NB4 (cell line): Measurements from ENCODE around the gene CEP83.

ENCODE experiments used
- DNase-seq: peaks from one replicate; pipeline ENCODE4 v3.0.0; 2010; ENCODE audit warnings: low read depth
- H3K4me3 ChIP-seq: one replicate; pipeline ENCODE4 v1.5.1; 2011; ENCODE audit warnings: mild to moderate bottlenecking, low read depth, low read length, moderate library complexity
- CTCF ChIP-seq: IDR thresholded peaks from one replicate; pipeline ENCODE4 v1.5.1; 2012; ENCODE audit warnings: low read depth, low read length
- MAX ChIP-seq: IDR thresholded peaks from 2 replicates; pipeline ENCODE4 v1.6.1; 2011; ENCODE audit warnings: low read depth, low read length
- MYC ChIP-seq: IDR thresholded peaks from 2 replicates; pipeline ENCODE4 v1.6.1; 2011; ENCODE audit warnings: low read depth, low read length
- POLR2A ChIP-seq: IDR thresholded peaks from 2 replicates; pipeline ENCODE4 v1.6.1; 2011; ENCODE audit warnings: mild to moderate bottlenecking; ENCODE audit not compliant: insufficient read length; ENCODE audit errors: extremely low read depth

CEP83 gene

GRCh38 chr12:94353130-94353529, 106.5 kb downstream of the CEP83 start:
- TF ChIP-seq POLR2A (no peak), CTCF (no peak), MYC (no peak), MAX (no peak)
- no peak overlapping the region for H3K4me3 ChIP-seq
- no peak for DNase-seq

GRCh38 chr12:94340573-94340972, 119.1 kb downstream of the CEP83 start:
- no peak for DNase-seq
- TF ChIP-seq CTCF, result no peak
- TF ChIP-seq MYC, result no peak
- TF ChIP-seq POLR2A, result no peak
- no peak for TF ChIP-seq MAX
- no peak overlapping the region for H3K4me3 ChIP-seq

- H3K4me3 ChIP-seq, result no peak overlapping the region
- no peak for DNase-seq
- TF ChIP-seq POLR2A, result no peak
- TF ChIP-seq CTCF, result no peak
- no peak for TF ChIP-seq MAX
- TF ChIP-seq MYC, result no peak
These were observed 121.5 kb downstream of the CEP83 start for GRCh38 chr12:94338006-94338794.

- peak; percentile 31 for DNase-seq
- TF ChIP-seq POLR2A (no peak), MYC (no peak), CTCF (no peak), MAX (no peak)
These were observed 123.3 kb downstream of the CEP83 start for GRCh38 chr12:94336211-94336925.

GRCh38 chr12:94333396-94333795, 126.3 kb downstream of the CEP83 start:
- H3K4me3 ChIP-seq, result no peak overlapping the region
- DNase-seq, result no peak
- no peak for TF ChIP-seq POLR2A
- TF ChIP-seq CTCF, result no peak
- no peak for TF ChIP-seq MAX
- TF ChIP-seq MYC, result no peak

More at GRCh38 chr12:94336211-94336925, 123.3 kb downstream of the CEP83 start:
- no peak overlapping the region for H3K4me3 ChIP-seq
